ENCODE measurements around the gene RNF187. TPM values are rescaled to one million over a fixed set of nuclear protein-coding genes. Genes with fewer than 3 reads are reported as not detected.
A peak's percentile ranks its signal among the peaks of the same experiment; 100 is the strongest.

RNF187 gene
- total RNA-seq, result 156 and 168 TPM in 2 replicates
- long read RNA-seq, partial matches to known transcripts, result 0 of 4 reads
- long read RNA-seq, other reads (novel, unspliced or antisense), result 3 of 4 reads

DNA sequence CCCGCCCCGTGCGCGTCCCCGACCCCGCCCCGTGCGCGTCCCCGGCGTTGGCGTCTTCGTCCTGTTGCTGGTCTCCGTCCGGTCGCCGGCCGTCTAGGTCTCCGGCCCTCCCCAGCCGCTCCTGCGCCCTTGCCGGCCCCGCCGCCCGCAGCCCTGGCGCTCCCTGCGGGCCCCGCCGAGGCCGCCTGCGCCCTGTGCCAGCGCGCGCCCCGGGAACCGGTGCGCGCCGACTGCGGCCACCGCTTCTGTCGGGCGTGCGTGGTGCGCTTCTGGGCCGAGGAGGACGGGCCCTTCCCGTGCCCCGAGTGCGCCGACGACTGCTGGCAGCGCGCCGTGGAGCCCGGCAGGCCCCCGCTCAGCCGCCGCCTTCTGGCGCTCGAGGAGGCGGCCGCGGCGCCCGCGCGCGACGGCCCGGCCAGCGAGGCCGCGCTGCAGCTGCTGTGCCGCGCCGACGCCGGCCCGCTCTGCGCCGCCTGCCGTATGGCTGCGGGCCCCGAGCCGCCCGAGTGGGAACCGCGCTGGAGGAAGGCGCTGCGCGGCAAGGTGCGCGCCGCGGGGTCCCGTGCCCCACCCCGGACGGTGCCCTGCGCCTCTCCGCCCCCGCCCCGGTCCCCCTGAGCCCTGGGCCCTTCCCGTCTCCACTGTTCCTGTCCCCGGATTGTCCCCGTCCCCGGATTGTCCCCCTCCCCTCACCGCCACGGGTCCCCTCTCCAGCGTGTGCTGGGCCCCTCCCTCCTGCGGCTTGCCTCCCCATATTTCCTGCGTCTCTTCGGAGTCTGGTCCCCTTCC is at the start of gene RNF187:
TSS of gene RNF187 (plus strand) at position 47 of the 789 bp plus-strand sequence.
- Mint-ChIP-seq H3K27ac (ENCODE audit: unreplicated experiment) (peak within 1 kb of the TSS; percentile 100), H3K4me1 (ENCODE audit: unreplicated experiment) (peaks cover 45% of the 10 kb centered on the region), H3K9me3 (ENCODE audit: unreplicated experiment) (no peaks in the 10 kb centered on the region), H3K4me3 (ENCODE audit: unreplicated experiment) (peak within 1 kb of the TSS; percentile 90), H3K36me3 (ENCODE audit: unreplicated experiment) (peaks cover 16% of the 10 kb centered on the region), H3K27me3 (ENCODE audit: unreplicated experiment) (peaks cover 6% of the 10 kb centered on the region)
- DNase-seq (ENCODE audit: extremely low spot score, unreplicated experiment), result peak; percentile 95
- TF ChIP-seq, protein P1, sequence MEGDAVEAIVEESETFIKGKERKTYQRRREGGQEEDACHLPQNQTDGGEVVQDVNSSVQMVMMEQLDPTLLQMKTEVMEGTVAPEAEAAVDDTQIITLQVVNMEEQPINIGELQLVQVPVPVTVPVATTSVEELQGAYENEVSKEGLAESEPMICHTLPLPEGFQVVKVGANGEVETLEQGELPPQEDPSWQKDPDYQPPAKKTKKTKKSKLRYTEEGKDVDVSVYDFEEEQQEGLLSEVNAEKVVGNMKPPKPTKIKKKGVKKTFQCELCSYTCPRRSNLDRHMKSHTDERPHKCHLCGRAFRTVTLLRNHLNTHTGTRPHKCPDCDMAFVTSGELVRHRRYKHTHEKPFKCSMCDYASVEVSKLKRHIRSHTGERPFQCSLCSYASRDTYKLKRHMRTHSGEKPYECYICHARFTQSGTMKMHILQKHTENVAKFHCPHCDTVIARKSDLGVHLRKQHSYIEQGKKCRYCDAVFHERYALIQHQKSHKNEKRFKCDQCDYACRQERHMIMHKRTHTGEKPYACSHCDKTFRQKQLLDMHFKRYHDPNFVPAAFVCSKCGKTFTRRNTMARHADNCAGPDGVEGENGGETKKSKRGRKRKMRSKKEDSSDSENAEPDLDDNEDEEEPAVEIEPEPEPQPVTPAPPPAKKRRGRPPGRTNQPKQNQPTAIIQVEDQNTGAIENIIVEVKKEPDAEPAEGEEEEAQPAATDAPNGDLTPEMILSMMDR (IDR thresholded peaks at IDR 0.05), result no peak

DNA sequence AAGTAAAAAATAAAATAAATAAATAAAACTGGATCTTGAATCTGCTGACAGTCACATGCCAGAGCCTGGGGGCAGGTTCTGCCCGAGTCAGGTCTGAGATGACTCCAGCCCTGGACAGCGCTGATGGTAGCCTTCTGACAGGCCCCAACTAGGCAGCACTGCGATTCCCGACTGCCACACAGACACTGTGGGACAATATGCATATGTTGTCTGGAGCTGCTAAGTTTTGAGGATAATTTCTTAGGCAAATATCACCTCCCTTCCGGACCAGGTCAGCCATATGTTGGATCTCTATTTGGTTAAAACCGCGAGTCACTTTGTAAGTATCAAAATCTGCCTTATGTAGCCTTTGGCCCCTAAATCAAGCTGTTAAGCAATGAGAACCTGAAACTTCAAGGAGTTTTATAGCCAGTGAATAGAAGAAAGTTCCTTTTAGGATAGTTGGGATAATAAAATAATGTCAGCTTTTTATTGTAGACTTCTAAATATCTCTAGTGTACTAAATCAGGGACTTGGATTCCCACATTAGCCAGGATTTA is 49.7 kb upstream of the RNF187 start:
- Mint-ChIP-seq H3K4me3 (ENCODE audit: unreplicated experiment) (no peak overlapping the region), H3K36me3 (ENCODE audit: unreplicated experiment) (no peaks in the 10 kb centered on the region), H3K9me3 (ENCODE audit: unreplicated experiment) (no peaks in the 10 kb centered on the region), H3K27me3 (ENCODE audit: unreplicated experiment) (peaks cover 60% of the 10 kb centered on the region), H3K27ac (ENCODE audit: unreplicated experiment) (no peak overlapping the region), H3K4me1 (ENCODE audit: unreplicated experiment) (no peaks in the 10 kb centered on the region)
- TF ChIP-seq, protein P1 (IDR thresholded peaks at IDR 0.05), result no peak
- DNase-seq (ENCODE audit: extremely low spot score, unreplicated experiment), result no peak

DNA sequence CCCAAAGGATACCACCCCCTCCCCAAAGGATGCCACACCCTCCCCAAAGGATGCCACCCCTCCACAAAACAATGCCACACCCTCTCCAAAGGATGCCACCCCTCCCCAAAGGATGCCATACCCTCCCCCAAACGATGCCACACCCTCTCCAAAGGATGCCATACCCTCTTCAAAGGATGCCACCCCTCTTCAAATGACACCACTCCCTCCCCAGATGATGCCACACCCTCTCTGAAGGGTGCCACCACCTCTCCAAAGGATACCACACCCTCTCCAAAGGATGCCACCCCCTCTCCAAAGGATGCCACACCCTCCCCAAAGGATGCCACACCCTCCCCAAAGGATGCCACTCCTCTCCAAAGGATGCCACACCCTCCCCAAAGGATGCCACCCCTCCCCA is 48.9 kb upstream of the RNF187 start:
- Mint-ChIP-seq H3K4me3 (ENCODE audit: unreplicated experiment) (no peak overlapping the region), H3K36me3 (ENCODE audit: unreplicated experiment) (no peaks in the 10 kb centered on the region), H3K4me1 (ENCODE audit: unreplicated experiment) (no peaks in the 10 kb centered on the region), H3K27me3 (ENCODE audit: unreplicated experiment) (peaks cover 60% of the 10 kb centered on the region), H3K9me3 (ENCODE audit: unreplicated experiment) (no peaks in the 10 kb centered on the region), H3K27ac (ENCODE audit: unreplicated experiment) (no peak overlapping the region)
- TF ChIP-seq, protein P1 (IDR thresholded peaks at IDR 0.05), result no peak
- DNase-seq (ENCODE audit: extremely low spot score, unreplicated experiment), result no peak

DNA sequence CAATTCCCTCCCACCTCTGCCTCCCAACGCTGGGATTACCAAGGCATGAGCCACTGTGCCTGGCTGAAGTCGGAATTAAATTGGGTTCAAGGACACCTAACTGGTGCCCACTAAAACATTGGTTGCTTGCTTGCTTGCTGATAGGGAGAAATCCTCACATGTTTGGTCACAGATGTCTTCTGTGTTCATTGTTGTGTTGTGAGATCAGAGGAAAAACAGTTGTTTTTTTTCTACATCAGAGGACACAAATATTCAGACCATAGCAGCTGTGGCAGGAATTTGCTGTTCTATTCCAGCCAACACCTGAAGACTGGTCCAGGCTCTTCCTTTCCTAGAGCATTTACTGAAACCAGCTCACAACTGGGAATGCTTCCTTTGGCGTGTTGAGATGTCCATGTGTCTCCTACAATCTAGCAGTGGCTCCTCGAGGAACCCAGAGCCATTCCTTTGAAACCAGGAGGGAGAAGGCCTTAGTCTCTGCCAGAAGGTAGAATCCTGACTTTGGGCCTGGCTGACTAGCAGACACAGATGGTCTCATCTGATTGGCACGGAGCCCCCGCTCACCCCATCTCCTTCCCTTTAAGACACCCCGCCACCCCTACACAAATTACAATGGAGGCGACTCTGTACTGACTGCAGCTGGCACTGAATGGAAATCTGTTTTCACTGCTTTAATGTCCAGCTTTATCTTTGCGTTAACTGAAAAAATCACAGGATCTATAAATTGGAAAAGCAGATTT is 46.3 kb upstream of the RNF187 start:
- TF ChIP-seq, protein P1 (IDR thresholded peaks at IDR 0.05), result no peak

DNA sequence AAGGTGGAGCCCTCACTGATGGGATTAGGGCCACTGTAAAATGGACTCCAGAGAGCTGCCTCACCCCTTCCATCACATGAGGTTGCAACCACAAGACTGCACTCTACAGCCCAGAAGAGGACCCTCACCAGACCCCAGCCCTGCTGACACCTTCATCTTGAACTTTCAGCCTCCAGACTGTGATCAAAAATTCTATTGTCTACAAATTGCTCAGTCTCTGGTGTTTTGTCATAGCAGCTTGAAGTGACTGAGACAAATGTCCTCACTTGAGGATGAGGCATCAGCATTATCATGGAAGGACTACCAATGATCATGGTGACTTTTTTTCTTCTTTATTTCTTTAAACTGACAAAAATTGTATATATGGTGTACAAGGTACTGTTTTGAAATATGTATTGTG is 43.8 kb upstream of the RNF187 start:
- H3K36me3 Mint-ChIP-seq (ENCODE audit: unreplicated experiment), result no peaks in the 10 kb centered on the region
- no peaks in the 10 kb centered on the region for H3K9me3 Mint-ChIP-seq (ENCODE audit: unreplicated experiment)
- no peak overlapping the region for H3K27ac Mint-ChIP-seq (ENCODE audit: unreplicated experiment)
- TF ChIP-seq, protein P1 (IDR thresholded peaks at IDR 0.05), result no peak
- peaks cover 11% of the 10 kb centered on the region for H3K4me1 Mint-ChIP-seq (ENCODE audit: unreplicated experiment)
- H3K4me3 Mint-ChIP-seq (ENCODE audit: unreplicated experiment), result no peak overlapping the region
- no peak for DNase-seq (ENCODE audit: extremely low spot score, unreplicated experiment)
- peaks cover 80% of the 10 kb centered on the region for H3K27me3 Mint-ChIP-seq (ENCODE audit: unreplicated experiment)

More for the DNA sequence above, 46.3 kb upstream of the RNF187 start:
- no peaks in the 10 kb centered on the region for H3K36me3 Mint-ChIP-seq (ENCODE audit: unreplicated experiment)
- H3K4me3 Mint-ChIP-seq (ENCODE audit: unreplicated experiment), result no peak overlapping the region
- peaks cover 64% of the 10 kb centered on the region for H3K27me3 Mint-ChIP-seq (ENCODE audit: unreplicated experiment)
- no peaks in the 10 kb centered on the region for H3K9me3 Mint-ChIP-seq (ENCODE audit: unreplicated experiment)
- H3K27ac Mint-ChIP-seq (ENCODE audit: unreplicated experiment), result no peak overlapping the region
- H3K4me1 Mint-ChIP-seq (ENCODE audit: unreplicated experiment), result peaks cover 9% of the 10 kb centered on the region
- DNase-seq (ENCODE audit: extremely low spot score, unreplicated experiment), result no peak
